GM18873 (cell line): ENCODE measurements around the gene GNB5.

Source experiments
- ATAC-seq: cut with Tn5 transposase; IDR thresholded peaks from one replicate; pipeline ENCODE4 v1.9.1; 2021; ENCODE audit warnings: mild to moderate bottlenecking, moderate library complexity, moderate number of reproducible peaks; ENCODE audit not compliant: unreplicated experiment, low FRiP score

GNB5 gene

GRCh38 chr15:52115598-52116427 lies 75.4 kb downstream of the GNB5 start:
- ATAC-seq: no peak

GRCh38 chr15:52114261-52115055 lies 76.7 kb downstream of the GNB5 start:
- ATAC-seq: no peak

- ATAC-seq: no peak
Measured at GRCh38 chr15:52113708-52114107, 77.5 kb downstream of the GNB5 start.

- ATAC-seq: no peak
Measured at GRCh38 chr15:52113235-52113634, 78.0 kb downstream of the GNB5 start.

- ATAC-seq: no peak
Measured at GRCh38 chr15:52112203-52112750, 78.9 kb downstream of the GNB5 start.

- ATAC-seq: no peak
Measured at GRCh38 chr15:52111517-52112202, 79.5 kb downstream of the GNB5 start.

GRCh38 chr15:52109559-52110451 lies 81.4 kb downstream of the GNB5 start:
- ATAC-seq: no peak

- no peak for ATAC-seq
Measured at GRCh38 chr15:52107238-52107637, 84.0 kb downstream of the GNB5 start.

- no peak for ATAC-seq
Measured at GRCh38 chr15:52106641-52107040, 84.6 kb downstream of the GNB5 start.

GRCh38 chr15:52105846-52106245 lies 85.3 kb downstream of the GNB5 start:
- ATAC-seq: no peak

GRCh38 chr15:52104532-52105004 lies 86.6 kb downstream of the GNB5 start:
- no peak for ATAC-seq

- ATAC-seq: peak; percentile 54
Measured at GRCh38 chr15:52103217-52104207, 87.7 kb downstream of the GNB5 start.

- ATAC-seq: no peak
Measured at GRCh38 chr15:52102463-52102862, 88.7 kb downstream of the GNB5 start.

- no peak for ATAC-seq
Measured at GRCh38 chr15:52101542-52102323, 89.5 kb downstream of the GNB5 start.

GRCh38 chr15:52100807-52101442 lies 90.3 kb downstream of the GNB5 start:
- ATAC-seq: no peak

- no peak for ATAC-seq
Measured at GRCh38 chr15:52099651-52100272, 91.4 kb downstream of the GNB5 start.

GRCh38 chr15:52098323-52098722 lies 92.9 kb downstream of the GNB5 start:
- ATAC-seq: no peak
